Loucy (cell line): ENCODE measurements around the gene ARID1B.

Source experiments
- H2AFZ ChIP-seq: fragments of 200-600 bp; sonication (generic); 2 replicates; pipeline ENCODE4 v1.6.0; 2016; ENCODE audit warnings: antibody characterized with exemption, mild to moderate bottlenecking, low read length, moderate library complexity
- H3F3A ChIP-seq: fragments of 200-600 bp; 2 replicates; pipeline ENCODE4 v1.6.0; 2016; ENCODE audit warnings: antibody characterized with exemption, low read depth, mild to moderate bottlenecking
- H3K27me3 ChIP-seq: fragments of 200-600 bp; sonication (generic); 2 replicates; pipeline ENCODE4 v1.6.1; 2014; ENCODE audit warnings: low read length, mild to moderate bottlenecking; ENCODE audit not compliant: insufficient read depth, poor library complexity, severe bottlenecking
- H3K36me3 ChIP-seq: fragments of 200-600 bp; sonication (generic); 2 replicates; pipeline ENCODE4 v1.6.1; 2016; ENCODE audit warnings: low read length; ENCODE audit not compliant: insufficient read depth
- H3K4me1 ChIP-seq: fragments of 200-600 bp; sonication (generic); 2 replicates; pipeline ENCODE4 v1.5.1; 2014; ENCODE audit warnings: low read length, mild to moderate bottlenecking; ENCODE audit not compliant: insufficient read depth, poor library complexity, severe bottlenecking
- H3K4me2 ChIP-seq: fragments of 200-600 bp; sonication (generic); 2 replicates; pipeline ENCODE4 v1.6.0; 2014; ENCODE audit warnings: antibody characterized with exemption, low read length, low read depth, mild to moderate bottlenecking; ENCODE audit not compliant: poor library complexity, severe bottlenecking
- H3K4me3 ChIP-seq: fragments of 200-600 bp; sonication (generic); 2 replicates; pipeline ENCODE4 v1.5.1; 2014; ENCODE audit warnings: low read length, mild to moderate bottlenecking, mixed read lengths; ENCODE audit not compliant: poor library complexity, severe bottlenecking
- H3K79me2 ChIP-seq: fragments of 200-600 bp; sonication (generic); 2 replicates; pipeline ENCODE4 v1.6.1; 2014; ENCODE audit warnings: low read length; ENCODE audit not compliant: insufficient read depth
- H3K9ac ChIP-seq: fragments of 200-600 bp; sonication (generic); 2 replicates; pipeline ENCODE4 v1.6.0; 2014; ENCODE audit warnings: mild to moderate bottlenecking, low read depth, low read length, moderate library complexity; ENCODE audit not compliant: poor library complexity, severe bottlenecking
- H3K9me2 ChIP-seq: fragments of 200-600 bp; sonication (generic); replicated peaks from 2 replicates; pipeline ENCODE4 v1.6.1; 2016; ENCODE audit warnings: low read depth, low read length, mixed read lengths
- H3K9me3 ChIP-seq: fragments of 200-600 bp; sonication (generic); 2 replicates; pipeline ENCODE4 v1.6.1; 2014; ENCODE audit warnings: mild to moderate bottlenecking, antibody characterized with exemption, low read length, low read depth; ENCODE audit not compliant: insufficient read depth
- H4K20me1 ChIP-seq: fragments of 200-600 bp; sonication (generic); 2 replicates; pipeline ENCODE4 v1.6.0; 2014; ENCODE audit warnings: antibody characterized with exemption, low read length, mild to moderate bottlenecking; ENCODE audit not compliant: insufficient read depth, poor library complexity, severe bottlenecking
- EZH2phosphoT487 ChIP-seq: fragments of 200-600 bp; IDR thresholded peaks from 2 replicates; pipeline ENCODE4 v1.6.1; 2018; ENCODE audit warnings: antibody characterized with exemption, mild to moderate bottlenecking, moderate library complexity, borderline replicate concordance
- TF ChIP-seq, protein P1 (sequence below): fragments of 200-600 bp; sonication (generic); conservative IDR thresholded peaks from 2 replicates; pipeline ENCODE4 v1.5.1; 2014; ENCODE audit warnings: mild to moderate bottlenecking, antibody characterized with exemption, low read length

Gene ARID1B

DNA sequence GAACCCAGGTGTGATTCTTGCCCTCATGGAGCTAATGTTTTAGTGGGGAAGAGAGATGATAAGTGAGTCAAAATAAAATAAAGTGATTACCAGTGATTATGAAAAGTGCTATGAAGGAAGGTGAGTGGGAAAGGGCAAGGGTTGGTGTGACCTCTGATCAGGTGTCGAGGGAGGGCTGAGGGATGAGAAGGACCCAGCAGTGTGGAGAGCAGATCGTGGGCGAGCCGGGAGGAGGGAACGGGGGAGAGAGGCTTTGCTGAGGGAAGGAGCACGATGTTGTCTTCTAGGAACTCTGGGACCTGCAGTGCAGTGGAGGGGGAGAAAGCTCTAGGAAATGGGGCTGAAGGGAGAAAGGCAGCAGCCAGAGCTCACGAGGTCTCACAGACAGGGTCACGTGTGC, 354.1 kb downstream of the ARID1B start:
- peaks cover 6% of the 10 kb centered on the region for H3K4me1 ChIP-seq
- H3K4me3 ChIP-seq = no peak overlapping the region
- H3K36me3 ChIP-seq = peaks cover 47% of the 10 kb centered on the region; the same call in 1 of the 2 replicates
- no peak for TF ChIP-seq EZH2phosphoT487
- TF ChIP-seq, protein P1, sequence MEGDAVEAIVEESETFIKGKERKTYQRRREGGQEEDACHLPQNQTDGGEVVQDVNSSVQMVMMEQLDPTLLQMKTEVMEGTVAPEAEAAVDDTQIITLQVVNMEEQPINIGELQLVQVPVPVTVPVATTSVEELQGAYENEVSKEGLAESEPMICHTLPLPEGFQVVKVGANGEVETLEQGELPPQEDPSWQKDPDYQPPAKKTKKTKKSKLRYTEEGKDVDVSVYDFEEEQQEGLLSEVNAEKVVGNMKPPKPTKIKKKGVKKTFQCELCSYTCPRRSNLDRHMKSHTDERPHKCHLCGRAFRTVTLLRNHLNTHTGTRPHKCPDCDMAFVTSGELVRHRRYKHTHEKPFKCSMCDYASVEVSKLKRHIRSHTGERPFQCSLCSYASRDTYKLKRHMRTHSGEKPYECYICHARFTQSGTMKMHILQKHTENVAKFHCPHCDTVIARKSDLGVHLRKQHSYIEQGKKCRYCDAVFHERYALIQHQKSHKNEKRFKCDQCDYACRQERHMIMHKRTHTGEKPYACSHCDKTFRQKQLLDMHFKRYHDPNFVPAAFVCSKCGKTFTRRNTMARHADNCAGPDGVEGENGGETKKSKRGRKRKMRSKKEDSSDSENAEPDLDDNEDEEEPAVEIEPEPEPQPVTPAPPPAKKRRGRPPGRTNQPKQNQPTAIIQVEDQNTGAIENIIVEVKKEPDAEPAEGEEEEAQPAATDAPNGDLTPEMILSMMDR = no peak
- no peaks in the 10 kb centered on the region for H4K20me1 ChIP-seq
- no peaks in the 10 kb centered on the region for H3K79me2 ChIP-seq
- H2AFZ ChIP-seq = no peak overlapping the region
- no peaks in the 10 kb centered on the region for H3F3A ChIP-seq
- no peaks in the 10 kb centered on the region for H3K9me3 ChIP-seq
- H3K27me3 ChIP-seq = no peaks in the 10 kb centered on the region
- no peak overlapping the region for H3K4me2 ChIP-seq
- no peaks in the 10 kb centered on the region for H3K9me2 ChIP-seq
- no peak overlapping the region for H3K9ac ChIP-seq

DNA sequence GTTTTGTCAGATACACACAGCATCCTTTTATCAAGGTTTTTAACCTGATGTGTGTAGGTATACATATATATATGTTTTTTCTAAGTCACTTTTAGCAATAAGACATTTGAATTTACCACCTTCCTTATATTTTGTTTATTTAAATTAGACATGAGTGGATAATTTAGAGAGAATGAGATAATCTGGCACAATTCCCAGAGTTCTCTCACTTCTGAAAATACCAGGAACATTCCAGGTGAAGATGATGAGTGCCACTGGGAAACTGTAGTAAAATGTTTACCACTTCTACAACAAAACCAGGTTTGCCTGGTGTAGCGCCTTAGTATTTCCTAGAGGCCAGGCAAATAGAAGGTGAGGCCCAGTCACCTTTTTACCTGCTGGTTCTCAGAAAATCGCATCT, 356.7 kb downstream of the ARID1B start:
- Histone ChIP-seq H3K27me3 (no peaks in the 10 kb centered on the region), H3K4me2 (no peak overlapping the region), H4K20me1 (no peaks in the 10 kb centered on the region), H3K9me3 (no peaks in the 10 kb centered on the region), H3K9ac (no peak overlapping the region), H3F3A (no peaks in the 10 kb centered on the region), H3K36me3 (peaks cover 64% of the 10 kb centered on the region; the same call in 1 of the 2 replicates), H3K79me2 (0 out of 2 replicates have a peak, but pooled peaks cover 2% of the 10 kb centered on the region), H3K9me2 (no peaks in the 10 kb centered on the region), H2AFZ (no peak overlapping the region), H3K4me1 (no peaks in the 10 kb centered on the region), H3K4me3 (no peak overlapping the region)
- TF ChIP-seq, protein P1 = no peak
- no peak for TF ChIP-seq EZH2phosphoT487

GRCh38 chr6:157134402-157135047, 357.3 kb downstream of the ARID1B start:
- Histone ChIP-seq H3F3A (no peaks in the 10 kb centered on the region), H3K36me3 (peaks cover 69% of the 10 kb centered on the region; the same call in 1 of the 2 replicates), H3K9me3 (no peaks in the 10 kb centered on the region), H3K4me2 (no peak overlapping the region), H3K79me2 (0 out of 2 replicates have a peak, but pooled peaks cover 2% of the 10 kb centered on the region), H3K4me3 (no peak overlapping the region), H2AFZ (no peak overlapping the region), H4K20me1 (no peaks in the 10 kb centered on the region), H3K4me1 (no peaks in the 10 kb centered on the region), H3K9ac (no peak overlapping the region), H3K27me3 (no peaks in the 10 kb centered on the region), H3K9me2 (no peaks in the 10 kb centered on the region)
- TF ChIP-seq, protein P1 = no peak
- TF ChIP-seq EZH2phosphoT487 = no peak
